GM13977 (cell line): ENCODE measurements around the gene CADM1.

ENCODE experiments used
- DNase-seq: peaks from one replicate; pipeline ENCODE4 v3.0.0; 2012; ENCODE audit warnings: low spot score
- in situ Hi-C: fragments of 300-500 bp; cut with MboI; formaldehyde crosslinking; loops from one replicate; pipeline ENCODE4 v1.12.0; 2022; ENCODE audit warnings: low sequenced_read_pairs, low pct_unique_long_range_greater_than_20kb, mixed read lengths, inconsistent platforms; ENCODE audit not compliant: unreplicated experiment
- TF ChIP-seq, protein P1 (sequence below): IDR thresholded peaks from 2 replicates; pipeline ENCODE4 v1.5.1; 2012; ENCODE audit warnings: mild to moderate bottlenecking, control low read depth; ENCODE audit not compliant: insufficient read depth; ENCODE audit errors: extremely low read depth, missing control alignments

Gene CADM1

DNA sequence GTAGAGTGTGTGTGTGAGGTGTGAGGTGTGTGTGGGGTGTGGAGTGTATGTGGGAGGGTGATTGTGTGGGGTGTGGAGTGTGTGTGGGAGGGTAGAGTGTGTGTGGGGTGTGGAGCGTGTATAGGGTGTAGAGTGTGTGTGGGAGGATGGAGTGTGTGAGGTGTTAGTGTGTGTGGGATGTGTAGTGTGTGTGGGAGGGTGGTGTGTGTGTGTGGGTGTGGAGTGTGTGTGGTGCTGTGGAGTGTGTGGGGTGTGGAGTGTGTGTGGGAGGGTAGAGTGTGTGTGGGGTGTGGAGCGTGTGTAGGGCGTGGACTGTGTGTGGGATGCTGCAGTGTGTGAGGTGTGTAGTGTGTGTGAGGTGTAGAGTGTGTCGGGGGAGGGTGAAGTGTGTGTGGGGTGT lies 356.1 kb downstream of the CADM1 start:
- in situ Hi-C loops = no loop called here
- TF ChIP-seq, protein P1, sequence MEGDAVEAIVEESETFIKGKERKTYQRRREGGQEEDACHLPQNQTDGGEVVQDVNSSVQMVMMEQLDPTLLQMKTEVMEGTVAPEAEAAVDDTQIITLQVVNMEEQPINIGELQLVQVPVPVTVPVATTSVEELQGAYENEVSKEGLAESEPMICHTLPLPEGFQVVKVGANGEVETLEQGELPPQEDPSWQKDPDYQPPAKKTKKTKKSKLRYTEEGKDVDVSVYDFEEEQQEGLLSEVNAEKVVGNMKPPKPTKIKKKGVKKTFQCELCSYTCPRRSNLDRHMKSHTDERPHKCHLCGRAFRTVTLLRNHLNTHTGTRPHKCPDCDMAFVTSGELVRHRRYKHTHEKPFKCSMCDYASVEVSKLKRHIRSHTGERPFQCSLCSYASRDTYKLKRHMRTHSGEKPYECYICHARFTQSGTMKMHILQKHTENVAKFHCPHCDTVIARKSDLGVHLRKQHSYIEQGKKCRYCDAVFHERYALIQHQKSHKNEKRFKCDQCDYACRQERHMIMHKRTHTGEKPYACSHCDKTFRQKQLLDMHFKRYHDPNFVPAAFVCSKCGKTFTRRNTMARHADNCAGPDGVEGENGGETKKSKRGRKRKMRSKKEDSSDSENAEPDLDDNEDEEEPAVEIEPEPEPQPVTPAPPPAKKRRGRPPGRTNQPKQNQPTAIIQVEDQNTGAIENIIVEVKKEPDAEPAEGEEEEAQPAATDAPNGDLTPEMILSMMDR = no peak
- DNase-seq = no peak

DNA sequence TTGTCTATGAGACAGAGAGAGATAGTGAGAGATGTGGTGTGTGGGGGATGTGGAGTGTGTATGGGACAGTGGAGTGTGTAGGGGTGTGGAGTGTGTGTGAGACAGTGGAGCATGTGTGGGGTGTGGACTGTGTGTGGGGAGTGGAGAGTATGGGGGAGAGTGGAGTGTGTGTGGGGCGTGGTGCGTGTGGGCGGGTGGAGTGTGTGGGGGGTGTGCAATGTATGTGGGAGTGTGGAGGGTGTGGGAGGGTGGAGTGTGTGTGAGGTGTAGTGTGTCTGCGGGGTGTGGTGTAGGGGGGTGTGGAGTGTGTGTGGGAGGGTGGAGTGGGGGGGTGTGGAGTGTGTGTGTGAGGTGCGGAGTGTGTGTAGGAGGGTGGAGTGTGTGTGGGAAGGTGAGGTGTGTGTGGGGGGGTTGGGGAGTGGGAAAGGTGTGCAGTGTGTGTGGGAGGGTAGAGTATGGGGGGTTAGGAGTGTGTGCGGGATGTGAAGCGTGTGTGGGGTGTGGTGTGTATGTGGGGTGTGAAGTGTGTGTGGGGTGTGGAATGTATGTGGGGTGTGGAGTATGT lies 356.9 kb downstream of the CADM1 start:
- TF ChIP-seq, protein P1 = no peak
- in situ Hi-C loops = no loop called here

DNA sequence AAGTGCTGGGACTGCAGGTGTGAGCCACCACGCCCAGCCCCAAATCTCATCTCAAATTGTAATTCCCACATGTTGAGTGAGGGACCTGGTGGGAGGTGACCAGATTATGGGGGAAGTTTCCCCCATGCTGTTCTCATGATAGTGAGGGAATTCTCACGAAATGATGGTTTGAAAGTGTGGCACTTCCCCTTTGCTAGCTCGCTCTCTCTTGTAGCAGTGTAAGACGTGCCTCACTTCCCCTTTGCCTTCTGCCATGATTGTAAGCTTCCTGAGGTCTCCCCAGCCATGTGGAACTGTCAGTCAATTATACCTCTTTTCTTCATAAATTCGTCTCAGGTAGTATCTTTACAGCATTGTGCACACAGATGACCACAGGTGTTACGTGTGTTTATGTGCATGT lies 357.8 kb downstream of the CADM1 start:
- DNase-seq = no peak
- TF ChIP-seq, protein P1 = no peak
- in situ Hi-C loops = no loop called here

More for the DNA sequence above, 356.9 kb downstream of the CADM1 start:
- DNase-seq = no peak

DNA sequence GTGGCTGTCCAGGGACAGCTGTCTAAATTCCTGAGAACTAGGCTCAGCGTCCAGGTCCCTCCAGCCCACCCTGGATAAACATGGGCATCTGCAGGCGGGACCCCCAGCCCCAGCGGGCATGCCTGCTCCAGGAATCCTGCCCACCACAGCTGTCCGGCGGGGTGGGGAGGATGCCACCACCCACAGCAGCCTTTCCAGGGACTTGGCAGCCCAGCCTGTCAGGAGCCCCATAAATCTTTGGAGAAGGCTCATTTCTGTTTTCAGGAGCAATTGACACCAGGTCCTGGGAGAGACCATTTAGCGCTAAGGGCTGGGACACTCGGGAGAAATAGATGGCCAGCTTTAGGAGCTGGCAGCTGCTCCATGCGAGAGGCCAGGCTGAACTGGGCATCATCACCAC lies 358.9 kb downstream of the CADM1 start:
- TF ChIP-seq, protein P1 = no peak
- in situ Hi-C loops = no loop called here

DNA sequence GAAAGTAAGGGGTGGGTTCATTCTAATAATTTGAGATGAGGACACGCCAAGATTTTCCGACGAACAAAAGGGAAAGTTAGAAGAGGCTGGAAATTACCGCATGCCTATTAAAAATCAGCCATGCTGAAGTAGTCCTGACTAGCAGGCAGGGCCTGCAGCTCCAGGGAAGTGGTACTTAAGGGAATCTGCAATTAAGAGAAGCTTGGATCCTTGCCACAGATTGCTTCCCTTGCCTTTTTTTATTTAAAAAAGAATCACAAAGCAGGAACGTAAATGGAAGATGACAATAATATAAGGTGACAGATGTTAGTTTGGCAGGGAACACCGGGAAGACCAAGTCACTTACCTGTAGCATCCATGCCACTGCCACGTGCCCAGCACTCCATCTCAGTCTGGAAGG lies 359.3 kb downstream of the CADM1 start:
- in situ Hi-C loops = no loop called here
- no peak for DNase-seq
- TF ChIP-seq, protein P1 = no peak

More for the DNA sequence above, 358.9 kb downstream of the CADM1 start:
- no peak for DNase-seq

DNA sequence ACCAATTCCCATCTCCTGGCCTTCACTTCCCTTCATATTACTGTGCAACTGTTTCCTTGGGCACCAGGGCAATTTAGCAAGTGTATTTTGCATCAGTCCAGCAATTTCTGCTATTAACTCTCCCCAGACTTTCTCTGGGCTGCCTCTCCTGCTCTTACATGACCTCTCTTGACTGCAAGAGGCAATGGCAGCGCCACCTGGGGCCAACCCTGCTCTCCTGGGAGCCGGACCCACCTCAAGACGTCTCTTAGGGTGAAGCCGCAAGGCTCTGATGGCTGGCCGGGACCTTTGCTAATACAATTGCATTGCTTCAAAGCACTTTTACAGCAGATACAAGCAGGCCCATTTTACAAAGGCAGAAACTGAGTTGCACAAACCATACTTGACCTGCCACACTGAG lies 360.2 kb downstream of the CADM1 start:
- TF ChIP-seq, protein P1 = no peak
- in situ Hi-C loops = no loop called here

More for the DNA sequence above, 360.2 kb downstream of the CADM1 start:
- no peak for DNase-seq
